ENCODE results near the gene NDEL1.
"Not testable (repeated sequence)": the region's sequence is repeated elsewhere in the genome, so short reads cannot be mapped to it uniquely, and the experiment has no call there.

The NDEL1 gene, protein sequence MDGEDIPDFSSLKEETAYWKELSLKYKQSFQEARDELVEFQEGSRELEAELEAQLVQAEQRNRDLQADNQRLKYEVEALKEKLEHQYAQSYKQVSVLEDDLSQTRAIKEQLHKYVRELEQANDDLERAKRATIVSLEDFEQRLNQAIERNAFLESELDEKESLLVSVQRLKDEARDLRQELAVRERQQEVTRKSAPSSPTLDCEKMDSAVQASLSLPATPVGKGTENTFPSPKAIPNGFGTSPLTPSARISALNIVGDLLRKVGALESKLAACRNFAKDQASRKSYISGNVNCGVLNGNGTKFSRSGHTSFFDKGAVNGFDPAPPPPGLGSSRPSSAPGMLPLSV

DNA sequence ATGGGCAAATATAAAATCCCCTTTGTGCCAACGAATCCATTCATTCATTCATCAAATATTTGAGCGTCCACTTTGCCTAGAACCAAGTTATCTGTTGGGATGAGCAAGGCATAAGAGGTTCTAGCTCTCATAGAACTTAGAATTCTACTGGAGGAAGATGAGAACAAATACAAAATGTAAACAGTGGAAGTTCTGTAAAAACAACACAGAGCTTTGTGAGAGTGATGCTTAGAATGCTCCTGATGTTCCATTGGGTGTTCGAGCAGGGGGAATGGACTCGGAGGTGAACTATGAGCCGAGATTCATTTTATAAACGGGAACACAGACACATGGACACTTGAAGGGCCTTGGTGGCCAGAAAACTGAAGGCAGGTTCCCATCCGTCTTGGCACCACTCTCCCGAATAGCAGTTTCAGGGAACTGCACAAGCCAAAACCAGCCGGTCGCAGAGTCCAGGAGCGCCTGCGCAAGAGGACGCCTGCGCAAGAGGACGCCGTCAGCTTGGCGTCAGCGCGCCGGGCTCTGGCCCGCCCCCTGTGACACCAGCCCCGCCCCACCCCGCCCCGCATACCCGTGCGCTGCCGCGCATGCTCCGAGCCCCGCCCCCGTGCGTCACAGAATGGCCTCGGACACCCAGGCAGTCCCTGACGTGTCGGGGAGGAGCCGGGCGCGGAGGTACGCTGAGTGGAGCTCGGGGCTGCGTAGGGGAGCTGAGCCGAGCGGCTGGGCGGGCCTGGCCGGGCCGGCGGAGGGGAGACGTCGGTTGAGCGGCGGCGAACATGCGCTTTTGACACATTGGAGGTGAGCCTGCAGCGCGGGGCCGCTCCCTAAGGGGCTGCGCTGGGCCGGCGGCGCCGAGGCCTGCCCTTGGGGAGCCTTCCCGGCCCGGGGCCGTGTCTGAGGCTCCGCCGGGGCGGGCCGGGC lies at the start of gene NDEL1:
Gene NDEL1 (plus strand): TSS at position 640 of the 924 bp plus-strand sequence. CDS start 8,388 bp downstream, outside the sequence.
- DNase-seq: peak; percentile 99

DNA sequence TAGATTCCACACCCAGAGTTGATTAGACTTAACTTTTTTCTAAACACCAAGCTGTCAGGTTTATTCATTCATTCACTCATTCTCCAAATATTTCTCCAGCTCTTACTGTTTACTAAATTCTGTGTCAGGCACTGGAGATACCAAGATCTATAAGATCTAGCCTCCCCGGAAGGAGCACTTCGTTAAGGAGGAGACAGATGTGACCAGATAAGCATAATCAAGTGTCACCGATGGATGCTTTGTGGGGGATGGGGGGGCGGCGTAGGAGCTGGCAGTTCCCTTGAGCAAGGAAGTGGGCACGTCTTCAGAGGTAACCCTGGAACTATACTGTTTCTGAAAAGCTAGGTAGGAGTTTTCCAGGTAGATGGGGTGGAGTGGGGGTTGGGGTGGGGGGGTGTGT lies 48.8 kb upstream of the NDEL1 start:
- no peak for DNase-seq

DNA sequence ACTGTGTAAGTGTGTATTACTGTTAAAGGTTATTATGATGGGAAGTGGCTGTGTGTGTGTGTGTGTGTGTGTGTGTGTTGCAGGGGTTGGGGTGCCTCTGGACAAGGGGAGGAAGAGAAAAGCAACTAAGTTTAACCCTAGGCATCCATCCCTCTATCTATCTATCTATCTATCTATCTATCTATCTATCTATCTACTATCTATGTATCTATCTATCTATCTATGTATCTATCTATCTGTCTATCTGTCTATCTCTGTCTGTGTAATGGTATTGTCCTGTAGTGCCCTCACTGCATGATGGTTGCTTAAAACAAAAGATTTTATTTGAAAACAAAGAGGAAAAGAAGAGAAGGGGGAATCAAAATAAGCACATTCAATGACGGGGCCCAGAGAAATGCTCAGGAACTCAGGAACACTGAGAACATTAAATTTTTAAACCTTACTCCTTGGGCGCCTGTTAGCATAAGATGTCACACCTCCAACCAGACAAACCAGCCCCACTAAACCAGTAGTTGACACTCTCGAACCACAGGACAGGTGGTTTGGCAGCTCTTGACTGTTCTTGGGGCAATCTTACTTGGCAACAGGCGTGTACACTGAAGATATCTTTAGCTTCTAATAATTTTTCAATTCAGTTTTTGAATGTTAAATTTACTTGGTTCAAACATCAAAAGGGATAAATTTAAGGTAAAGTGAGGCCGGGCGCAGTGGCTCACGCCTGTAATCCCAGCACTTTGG lies 47.6 kb upstream of the NDEL1 start:
- no peak for DNase-seq

DNA sequence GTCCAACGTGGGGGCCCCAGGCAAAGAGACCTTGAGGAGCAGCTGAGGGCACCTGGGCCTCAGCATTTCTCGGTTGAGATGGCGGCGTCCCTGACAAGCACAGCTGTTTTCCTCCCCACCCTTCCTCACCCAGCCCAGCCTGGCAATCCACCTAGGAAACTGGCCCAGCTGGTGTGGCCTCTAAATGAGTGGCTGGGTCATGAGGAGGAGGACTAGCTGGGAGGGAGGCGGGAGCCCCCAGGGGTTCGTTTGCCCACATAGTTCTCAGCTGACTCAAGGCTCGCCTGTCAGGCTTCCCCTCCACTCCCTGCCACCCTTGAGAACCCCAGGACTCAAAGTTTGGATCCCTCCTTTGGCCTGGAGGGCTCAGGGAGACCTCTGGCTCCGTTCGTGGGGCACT lies 44.0 kb upstream of the NDEL1 start:
- no peak for DNase-seq

DNA sequence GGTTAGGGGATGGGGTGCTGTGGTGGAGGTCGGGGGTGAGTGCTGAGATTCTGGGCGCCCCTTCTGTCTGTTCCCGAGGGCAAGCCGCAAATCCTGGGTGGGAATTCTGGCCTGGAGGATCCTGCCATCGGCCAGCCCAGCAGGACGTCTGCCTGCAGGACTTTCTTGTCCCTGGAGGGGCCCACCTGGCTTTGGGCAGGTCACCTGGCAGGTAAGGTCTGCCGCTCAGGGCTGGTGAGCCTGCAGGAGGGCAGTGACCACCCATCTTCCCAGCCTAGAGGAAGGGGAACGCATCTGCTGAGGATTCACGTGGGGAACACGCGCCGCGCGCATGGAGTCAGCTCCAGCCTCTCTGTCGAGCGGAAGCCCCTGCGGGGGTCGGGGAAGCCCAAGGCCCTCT lies 43.4 kb upstream of the NDEL1 start:
- no peak for DNase-seq

DNA sequence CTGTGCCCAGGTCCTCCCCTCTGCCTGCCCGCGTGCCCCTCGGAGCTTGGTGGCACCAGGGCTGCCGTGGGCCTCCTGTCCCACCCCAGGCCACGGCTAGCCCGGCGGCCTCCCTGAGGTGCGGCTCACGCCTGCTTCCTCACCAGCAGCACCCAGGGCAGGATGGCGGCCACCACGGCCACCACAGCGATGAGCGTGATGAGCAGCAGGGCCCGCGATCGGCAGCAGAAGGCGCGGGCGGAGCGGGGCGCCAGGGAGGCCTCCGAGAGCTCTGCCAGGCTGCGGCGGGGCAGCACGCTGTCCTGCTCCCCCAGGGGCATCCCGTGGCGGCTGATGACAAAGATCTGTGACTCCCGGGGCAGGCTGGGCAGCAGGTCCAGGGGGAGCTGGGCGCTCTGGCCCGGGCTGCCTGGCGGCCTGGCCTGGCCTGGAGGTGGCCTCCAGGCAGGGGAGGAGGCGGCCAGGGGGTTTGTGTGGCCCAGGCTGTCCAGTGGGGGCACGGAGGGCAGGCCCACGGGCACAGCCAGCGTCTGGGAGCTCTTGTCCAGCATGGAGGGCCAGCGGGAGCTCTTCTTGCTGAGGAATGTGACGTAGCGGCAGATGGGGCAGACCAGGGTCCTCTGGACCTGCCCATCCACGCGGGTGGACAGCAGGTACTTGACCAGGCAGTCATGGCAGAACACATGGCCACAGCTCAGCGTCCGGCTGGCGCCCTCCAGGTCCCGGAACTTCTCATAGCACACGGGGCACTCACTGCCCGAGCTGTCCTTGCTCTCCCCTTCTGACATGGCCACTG lies 42.8 kb upstream of the NDEL1 start:
- no peak for DNase-seq

DNA sequence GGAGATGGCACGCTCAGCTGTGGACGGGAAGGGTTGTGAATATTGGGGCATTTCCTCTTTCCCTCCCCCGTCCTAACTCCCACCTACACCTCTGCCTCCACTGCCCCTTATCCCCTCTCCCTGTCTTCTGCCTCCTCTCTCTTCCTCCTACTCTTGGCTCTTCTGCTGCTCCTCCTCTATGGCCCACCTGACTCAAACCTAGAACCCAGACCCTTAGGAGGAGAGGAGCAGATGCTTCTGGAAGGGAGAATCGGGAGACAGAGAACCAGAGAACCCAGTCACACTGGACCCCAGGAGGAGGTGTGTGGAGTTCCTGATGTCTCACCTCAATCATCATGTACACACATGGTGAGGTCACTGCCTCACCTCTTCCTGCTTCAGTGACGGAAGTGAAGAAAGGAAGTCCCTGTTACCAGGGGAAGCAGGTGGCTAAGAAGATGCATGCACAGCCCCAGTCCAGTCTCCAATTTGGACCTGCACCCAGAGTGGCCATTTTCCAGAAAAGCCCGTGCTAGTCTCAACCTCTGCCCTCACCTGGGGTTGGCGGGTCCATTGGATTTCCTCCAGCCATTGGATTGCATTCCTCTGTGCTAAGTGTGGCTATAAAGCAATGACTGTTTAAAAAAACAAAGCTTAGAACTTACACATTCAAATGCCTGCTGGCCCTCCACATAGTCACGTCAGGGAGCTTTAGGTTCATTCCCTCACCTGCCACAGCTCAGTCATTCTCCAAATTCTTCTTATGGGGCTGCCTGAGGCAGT lies 42.0 kb upstream of the NDEL1 start:
- peak; percentile 37 to 44 for DNase-seq

DNA sequence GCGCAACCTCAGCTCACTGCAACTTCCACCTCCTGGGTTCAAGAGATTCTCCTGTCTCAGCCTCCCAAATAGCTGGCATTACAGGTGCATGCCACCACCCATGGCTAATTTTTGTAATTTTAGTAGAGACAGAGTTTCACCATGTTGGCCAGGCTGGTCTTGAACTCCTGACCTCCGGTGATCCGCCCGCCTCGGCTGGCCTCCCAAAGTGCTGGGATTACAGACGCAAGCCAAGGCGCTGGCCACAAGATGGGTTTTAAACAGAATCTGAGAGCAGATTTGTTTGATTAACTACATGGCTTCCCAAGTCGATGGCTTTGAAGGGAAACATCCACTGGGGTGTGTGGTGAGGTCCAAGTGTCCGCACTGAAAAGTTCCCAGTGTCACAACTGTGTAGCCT lies 41.2 kb upstream of the NDEL1 start:
- not testable (repeated sequence) for DNase-seq

DNA sequence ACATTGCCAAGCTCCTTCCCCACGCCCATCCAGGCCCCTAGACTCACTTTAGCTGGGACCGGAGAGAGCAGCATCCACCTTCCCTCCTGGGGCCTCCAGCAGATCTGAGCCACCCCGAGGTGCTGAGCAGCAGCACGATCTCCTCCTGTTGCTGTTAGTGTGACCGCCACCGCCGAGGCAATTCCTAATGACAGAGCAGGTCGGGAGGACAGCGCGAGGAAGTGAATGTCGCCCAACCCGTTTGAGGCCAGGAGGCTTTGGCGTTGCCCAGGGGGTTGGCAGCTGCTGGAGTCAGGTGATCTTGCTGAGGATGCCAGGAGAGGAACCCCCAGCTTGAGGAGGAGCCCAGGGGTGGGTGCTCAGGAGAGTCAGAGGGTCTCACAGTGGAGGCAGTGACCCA lies 38.0 kb upstream of the NDEL1 start, which contains the start of gene RNF222:
Gene RNF222 (minus strand): TSS at position 192 of the 400 bp plus-strand sequence. CDS start 4,366 bp downstream, outside the sequence.
- DNase-seq: no peak

DNA sequence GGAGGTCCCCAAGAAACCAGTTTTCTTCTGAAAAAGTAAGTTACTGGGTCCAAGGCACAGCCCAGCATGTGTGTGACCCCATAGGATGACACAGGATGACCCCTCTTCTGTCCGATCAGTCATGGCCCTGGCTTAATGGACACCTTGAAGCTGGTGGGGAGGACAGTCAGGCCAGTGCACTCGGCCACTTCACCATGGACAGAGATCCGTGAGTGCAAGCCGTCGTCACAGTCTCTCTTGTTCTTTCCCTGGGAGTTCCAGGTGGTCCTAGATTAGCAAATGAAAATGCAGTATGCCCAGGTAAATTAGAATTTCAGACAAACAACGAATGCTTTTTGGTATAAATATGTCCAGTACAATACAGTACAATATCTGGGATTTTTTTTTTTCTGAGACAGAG lies 36.7 kb upstream of the NDEL1 start:
- no peak for DNase-seq

DNA sequence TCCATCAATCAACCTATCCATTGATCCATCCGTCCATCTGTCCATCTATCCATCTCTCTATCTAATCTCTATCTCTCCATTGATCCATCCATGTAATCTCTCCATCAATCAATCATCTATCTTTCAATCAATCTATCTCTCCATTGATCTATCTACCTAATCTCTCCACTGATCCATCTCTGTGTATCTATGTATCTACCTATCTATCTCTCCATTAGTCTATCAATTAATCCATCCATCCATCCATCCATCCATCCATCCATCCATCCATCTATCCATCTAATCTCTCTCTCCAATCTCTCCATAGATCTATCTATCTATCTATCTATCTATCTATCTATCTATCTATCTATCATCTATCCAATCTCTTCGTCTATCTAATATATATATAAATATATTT lies 34.6 kb upstream of the NDEL1 start:
- no peak for DNase-seq

DNA sequence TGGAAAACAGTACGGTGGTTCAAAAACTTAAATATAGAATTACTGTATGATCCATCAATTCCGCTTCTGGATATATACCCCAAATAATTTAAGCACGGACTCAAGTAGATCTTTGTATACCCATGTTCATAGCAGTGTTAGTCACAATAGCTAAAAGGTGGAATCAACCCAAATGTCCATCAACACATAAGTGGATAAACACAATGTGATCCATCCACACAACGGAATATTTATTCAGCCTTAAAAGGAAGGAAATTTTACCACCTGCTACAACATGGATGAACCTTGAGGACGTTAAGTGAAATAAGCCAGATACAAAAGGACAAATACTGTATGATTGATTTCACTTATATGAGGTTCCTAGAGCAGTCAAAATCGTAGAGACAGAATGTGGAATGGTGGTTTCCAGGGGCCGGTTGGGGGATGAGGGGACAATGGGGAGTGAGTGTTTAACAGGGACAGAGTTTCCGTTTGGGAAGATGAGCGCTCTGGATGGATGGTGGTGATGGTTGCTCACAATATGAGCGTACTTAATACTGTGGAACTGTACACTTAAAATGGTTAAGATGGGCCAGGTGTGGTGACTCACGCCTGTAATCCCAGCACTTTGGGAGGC lies 32.7 kb upstream of the NDEL1 start:
- DNase-seq: no peak

DNA sequence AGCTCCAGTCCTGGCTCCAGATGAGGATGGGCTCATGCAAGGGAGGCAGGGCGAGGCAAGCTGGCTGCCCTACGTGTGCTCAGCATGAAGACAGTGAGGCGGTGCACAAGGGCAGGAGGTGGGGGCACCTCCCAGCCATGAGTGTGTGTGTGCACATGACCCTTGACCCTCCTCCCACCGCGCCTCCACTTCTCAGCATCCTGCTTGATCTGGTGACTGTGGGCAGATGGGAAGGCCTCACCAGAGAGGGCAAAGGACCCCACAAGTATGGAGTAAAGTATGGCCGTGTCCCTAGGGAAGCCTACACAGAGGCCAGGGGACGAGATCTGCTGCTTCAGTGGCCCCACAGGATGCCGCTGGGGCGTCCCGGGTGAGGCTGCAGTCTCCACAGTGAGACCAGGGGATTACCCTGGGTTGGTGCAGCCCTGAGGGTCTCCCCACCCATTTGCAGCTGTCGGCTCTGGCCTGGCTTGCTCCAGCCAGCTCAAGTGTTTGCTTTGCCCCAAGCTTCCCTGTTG lies 30.1 kb upstream of the NDEL1 start:
- DNase-seq: no peak

DNA sequence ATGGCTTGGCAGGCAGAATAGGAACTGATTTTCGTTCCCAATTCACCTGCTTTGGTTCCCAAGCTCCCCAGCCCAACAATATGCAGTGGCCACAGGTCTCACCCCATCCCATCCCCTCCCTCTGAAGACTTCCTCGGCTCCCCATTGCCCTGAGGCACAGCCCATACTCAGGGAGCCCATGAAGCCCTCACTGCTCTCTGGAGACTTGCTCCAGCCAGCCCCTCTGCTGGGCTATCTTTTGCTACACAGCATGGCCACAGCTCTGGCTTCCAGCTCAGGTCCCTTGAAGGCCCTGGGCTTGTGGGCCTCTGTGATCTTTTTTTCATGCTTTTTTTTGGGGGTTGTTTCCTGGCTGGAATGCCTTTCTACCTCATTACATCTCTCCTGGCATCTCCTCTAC lies 29.5 kb upstream of the NDEL1 start:
- no peak for DNase-seq

DNA sequence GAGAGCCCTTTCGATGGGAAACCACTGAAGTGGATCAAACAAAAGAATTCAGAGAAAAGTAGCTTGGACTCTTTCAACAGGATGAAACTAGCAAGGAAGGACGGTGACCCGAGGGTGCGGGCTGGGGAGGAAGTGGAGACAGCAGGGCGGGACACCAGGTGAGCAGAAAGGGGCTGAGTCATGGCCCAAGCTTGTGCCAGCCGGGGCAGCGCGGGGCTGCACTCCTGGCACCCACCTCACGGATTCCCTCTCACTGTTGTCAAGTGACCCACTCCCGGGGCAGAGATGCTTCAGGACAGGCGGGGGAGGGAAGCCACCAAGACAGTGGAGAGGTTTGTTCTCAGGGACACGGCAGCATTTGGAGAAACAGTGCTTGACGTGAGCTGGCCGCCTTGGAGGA lies 27.3 kb upstream of the NDEL1 start:
- DNase-seq: no peak

DNA sequence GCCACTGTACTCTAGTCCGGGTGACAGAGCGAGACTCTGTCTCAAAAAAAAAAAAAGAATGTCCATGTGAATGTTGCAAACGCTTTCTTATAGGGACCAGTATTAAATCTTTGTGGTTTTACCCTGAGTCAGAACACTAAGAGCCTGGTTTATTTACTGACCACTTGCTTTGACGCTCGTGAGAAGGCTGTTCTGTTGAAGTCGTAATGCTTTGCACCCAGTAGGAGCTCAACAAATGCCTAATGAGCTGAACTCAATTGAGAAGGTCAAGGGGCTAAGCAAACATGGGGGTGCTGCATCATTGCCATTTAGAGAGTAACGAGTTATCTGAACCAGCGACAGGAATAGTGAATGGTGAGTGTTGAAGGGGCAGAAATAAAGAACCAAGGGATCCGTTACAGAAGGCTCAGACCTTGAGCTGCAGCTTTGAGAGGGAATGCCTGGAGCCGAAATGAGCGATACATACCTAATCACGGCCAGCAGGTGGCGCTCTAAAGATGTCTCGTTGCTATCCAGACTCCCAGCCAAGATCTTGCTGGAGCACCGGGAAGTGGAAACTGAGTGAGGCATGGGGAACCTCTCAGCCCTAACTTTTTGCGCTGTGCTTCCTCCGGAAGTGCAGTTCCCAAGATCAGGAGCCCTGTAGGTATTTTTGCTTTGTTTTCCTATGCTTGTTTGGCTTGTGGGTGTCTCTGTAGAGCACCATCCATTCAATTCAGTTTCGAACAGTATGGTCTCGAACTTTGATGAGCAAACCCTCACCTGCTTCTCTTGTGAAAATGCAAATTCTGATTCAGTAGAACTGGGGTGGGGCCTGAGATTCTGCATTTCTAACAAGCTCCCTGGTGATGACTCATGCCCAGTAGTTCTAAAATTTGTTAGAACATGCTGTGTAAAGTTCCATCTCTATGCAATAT lies 25.5 kb upstream of the NDEL1 start:
- DNase-seq: peak; percentile 81 to 85

DNA sequence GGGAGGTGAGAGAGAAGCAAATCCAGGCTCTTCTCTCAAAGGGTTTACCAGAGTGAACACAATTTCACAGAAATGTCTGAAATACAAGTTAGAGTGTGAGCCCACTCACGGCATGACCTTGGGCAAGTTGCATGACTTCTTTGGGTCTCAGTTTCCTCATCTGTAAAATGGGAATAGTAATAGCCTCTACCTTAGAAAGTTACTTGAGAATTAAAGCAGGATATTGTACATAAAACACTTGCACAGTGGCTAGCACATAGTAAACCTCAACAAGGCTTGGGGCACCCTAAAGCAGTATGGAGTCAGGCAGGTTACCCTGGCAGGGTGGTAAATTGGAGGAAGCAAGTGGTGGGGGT lies 24.8 kb upstream of the NDEL1 start:
- no peak for DNase-seq

DNA sequence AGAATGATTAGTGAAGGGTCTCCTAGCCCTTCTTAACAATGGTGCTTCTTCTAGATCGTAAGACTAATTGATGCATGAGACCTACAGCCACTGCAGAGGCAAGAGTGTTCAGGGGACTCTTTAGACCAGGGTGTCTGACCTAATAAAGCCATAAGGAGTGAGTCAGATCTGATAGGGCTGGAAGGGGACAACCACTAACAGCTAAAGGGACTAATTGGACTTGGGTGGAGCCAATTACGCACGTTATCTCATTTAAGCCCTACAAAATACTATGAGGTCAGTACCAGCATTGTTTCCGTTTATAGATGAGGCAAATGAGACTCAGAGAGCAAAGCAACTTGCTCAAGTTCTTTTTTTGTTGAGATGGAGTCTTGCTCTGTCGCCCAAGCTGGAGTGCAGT lies 23.6 kb upstream of the NDEL1 start:
- DNase-seq: no peak

DNA sequence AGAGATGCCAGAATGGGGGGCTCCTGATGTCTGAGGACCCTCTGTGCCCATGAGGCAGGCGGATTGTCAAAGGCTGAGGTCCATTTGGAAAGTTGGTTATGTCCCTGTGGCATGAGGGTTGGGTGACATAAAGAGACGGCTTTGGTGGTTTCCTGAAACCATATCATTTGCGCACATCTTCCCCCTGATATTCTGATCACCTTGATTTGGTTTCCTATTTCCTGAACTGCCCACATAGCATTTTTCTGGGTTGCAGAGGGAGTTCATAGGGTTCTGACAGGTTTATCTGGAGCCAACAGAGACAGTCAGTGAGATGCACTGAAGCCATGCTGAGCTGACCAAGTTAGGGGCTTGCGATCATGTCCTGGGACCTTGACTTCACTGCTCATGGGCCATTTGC lies 22.4 kb upstream of the NDEL1 start:
- no peak for DNase-seq

DNA sequence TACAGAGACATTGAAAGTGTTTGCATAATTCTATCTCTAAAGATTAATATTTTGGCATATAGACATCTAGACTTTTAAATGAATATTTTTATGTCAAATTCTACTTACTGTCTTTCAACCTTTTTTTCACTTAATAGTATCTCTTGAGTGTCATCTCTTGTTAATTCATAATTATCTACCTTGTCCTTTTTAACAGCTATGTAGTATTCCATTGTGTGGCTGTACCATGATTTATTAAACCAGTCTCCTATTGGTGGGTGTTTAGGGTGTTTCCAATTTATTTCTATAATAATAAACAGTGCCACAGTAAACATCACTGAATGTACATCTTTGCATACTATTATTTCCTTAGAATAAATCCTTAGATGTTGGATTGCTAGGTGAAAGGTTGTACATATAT lies 21.7 kb upstream of the NDEL1 start:
- no peak for DNase-seq

Measured in activated T-cell treated with anti-CD3 and anti-CD28 coated beads, Interleukin-2, amount 50 U/mL, for 48 hours (primary cell).